Measurements from ENCODE around the gene UBE2H. TPM values are rescaled to one million over a fixed set of nuclear protein-coding genes. Genes with fewer than 3 reads are reported as not detected.
A peak's percentile ranks its signal among the peaks of the same experiment; 100 is the strongest.

UBE2H gene
- total RNA-seq, 2 donors from 2014 or later, result 24.9 to 45.2 TPM

DNA sequence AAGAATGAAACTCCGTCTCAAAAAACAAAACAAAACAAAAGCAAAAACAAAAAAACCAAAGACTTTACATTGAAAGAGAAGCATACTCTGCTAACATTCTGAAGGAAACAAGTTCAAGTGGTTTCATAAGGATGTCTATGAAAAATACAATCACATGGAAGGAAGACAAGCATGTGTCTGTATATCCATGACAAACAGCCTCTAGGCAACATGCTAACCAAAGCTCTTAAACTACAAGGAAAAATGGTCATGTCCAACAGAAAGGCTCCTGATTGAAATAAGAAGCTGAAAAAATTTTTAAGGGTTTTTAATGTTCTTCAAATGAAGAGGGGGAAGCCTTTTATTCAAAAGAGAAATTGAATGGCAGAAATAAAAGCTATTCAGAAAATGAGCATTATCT lies 64.9 kb downstream of the UBE2H start:
- peaks cover 5 to 8% of the 10 kb centered on the region in 2 donors for H3K4me1 Mint-ChIP-seq (ENCODE audit: low read depth in 2 of 2)
- H3K4me3 Mint-ChIP-seq, result no peak overlapping the region
- no peaks in the 10 kb centered on the region for H3K9me3 Mint-ChIP-seq
- ATAC-seq, result no peak
- no peaks in the 10 kb centered on the region for H3K27me3 Mint-ChIP-seq
- no peak for DNase-seq (ENCODE audit: low spot score)
- peak overlapping the region in 1 of 2 donors; percentile 38 for H3K27ac Mint-ChIP-seq
- H3K36me3 Mint-ChIP-seq, result no peaks in the 10 kb centered on the region

DNA sequence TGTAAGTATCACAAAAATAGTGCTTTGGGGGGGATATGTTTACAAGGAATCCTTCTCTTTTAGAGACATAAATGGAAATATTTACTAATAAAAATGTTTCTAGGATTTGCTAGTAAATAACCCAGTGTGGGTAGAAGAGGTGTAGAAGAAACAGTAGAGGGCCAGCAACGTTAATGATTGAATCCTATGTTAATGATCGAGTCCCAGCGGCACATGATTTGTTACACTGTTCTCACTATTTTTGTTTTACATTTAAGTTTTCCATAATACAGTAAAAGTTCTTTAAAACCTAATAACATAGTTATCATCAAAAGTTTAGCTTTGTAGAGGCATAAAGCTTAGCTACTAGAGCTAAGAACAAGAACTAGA lies 66.0 kb downstream of the UBE2H start:
- Mint-ChIP-seq H3K36me3 (no peaks in the 10 kb centered on the region), H3K9me3 (no peaks in the 10 kb centered on the region), H3K27me3 (no peaks in the 10 kb centered on the region), H3K4me3 (no peak overlapping the region), H3K4me1 (ENCODE audit: low read depth in 2 of 2) (peaks cover 5 to 11% of the 10 kb centered on the region in 2 donors), H3K27ac (no peak overlapping the region)
- DNase-seq (ENCODE audit: low spot score) (no peak), ATAC-seq (no peak)

DNA sequence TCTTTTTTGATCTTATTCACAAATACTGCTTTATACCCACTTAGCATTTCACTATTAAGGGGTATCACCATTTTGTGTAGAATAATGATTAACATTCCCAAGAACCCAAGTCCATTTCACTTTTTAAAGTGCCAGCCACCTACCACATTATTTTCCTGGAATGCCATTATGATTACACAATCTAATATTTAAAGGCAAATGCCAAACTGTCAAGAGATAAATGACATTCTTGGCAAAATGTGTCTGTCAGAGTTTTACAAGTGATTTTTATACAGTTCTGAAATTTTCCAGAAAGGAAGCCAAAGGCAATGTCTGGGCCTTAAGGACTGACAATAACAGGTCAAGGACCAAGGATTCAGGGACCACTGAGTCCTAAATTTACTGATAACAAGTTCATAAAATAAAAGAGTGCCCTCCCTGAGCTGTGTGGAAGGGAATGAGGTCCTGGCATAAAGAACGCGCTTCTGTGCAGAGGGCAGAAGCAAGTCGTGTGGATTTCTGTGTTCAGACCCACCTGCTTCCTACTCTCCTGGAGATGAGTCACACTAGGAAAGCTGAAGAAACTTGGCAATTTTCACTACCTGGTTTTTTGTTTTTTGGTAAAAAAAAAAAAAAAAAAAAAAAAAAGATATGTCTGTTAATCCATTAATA lies 66.5 kb downstream of the UBE2H start:
- Mint-ChIP-seq H3K27me3 (no peaks in the 10 kb centered on the region), H3K4me3 (no peak overlapping the region), H3K9me3 (no peaks in the 10 kb centered on the region), H3K36me3 (no peaks in the 10 kb centered on the region), H3K4me1 (ENCODE audit: low read depth in 2 of 2) (peaks cover 5 to 14% of the 10 kb centered on the region in 2 donors), H3K27ac (no peak overlapping the region)
- DNase-seq (ENCODE audit: low spot score), result no peak
- no peak for ATAC-seq

DNA sequence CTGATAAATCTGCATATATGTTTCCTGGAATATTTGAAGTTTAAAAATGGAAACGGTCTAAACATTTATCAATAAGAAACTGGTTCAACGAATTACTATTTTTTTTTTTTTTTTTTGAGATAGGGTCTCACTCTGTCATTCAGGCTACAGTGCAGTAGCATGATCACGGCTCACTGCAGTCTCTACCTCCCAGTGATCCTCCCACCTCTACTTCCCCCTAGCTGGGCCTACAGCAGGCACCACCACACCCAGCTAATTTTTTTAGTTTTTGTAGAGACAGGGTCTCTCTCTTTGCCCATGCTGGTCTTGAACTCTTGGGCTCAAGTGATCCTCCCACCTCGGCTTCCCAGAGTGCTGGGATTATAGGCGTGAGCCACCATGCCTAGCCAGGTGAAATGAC lies 68.3 kb downstream of the UBE2H start:
- DNase-seq (ENCODE audit: low spot score) (no peak), ATAC-seq (no peak)
- Mint-ChIP-seq H3K36me3 (peaks cover 4% of the 10 kb centered on the region), H3K27ac (no peak overlapping the region), H3K4me1 (ENCODE audit: low read depth in 2 of 2) (peaks cover 12 to 21% of the 10 kb centered on the region in 2 donors), H3K9me3 (no peaks in the 10 kb centered on the region), H3K27me3 (no peaks in the 10 kb centered on the region), H3K4me3 (no peak overlapping the region)

DNA sequence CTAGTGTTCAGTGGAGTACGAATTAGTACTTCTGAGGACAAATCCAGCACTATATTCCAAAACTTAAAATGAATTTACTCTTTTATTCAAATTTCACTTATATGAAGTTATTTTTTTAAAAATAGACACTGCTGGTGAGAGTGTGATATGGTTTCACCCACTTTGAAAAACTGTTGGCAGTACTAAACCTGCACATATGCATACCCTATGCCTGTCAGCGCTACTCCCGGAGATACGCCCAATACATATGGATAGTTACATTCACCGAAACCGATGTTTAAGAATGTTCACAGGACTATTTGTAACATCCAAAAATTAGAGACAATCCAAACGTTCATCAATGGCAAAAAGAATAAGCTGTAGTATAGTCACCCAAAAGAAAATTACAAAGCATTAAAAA lies 69.6 kb downstream of the UBE2H start:
- Mint-ChIP-seq H3K36me3 (peaks cover 8% of the 10 kb centered on the region), H3K27me3 (no peaks in the 10 kb centered on the region), H3K4me1 (ENCODE audit: low read depth in 2 of 2) (peaks cover 17 to 19% of the 10 kb centered on the region in 2 donors), H3K27ac (no peak overlapping the region), H3K9me3 (no peaks in the 10 kb centered on the region), H3K4me3 (no peak overlapping the region)
- DNase-seq (ENCODE audit: low spot score) (no peak), ATAC-seq (no peak)

DNA sequence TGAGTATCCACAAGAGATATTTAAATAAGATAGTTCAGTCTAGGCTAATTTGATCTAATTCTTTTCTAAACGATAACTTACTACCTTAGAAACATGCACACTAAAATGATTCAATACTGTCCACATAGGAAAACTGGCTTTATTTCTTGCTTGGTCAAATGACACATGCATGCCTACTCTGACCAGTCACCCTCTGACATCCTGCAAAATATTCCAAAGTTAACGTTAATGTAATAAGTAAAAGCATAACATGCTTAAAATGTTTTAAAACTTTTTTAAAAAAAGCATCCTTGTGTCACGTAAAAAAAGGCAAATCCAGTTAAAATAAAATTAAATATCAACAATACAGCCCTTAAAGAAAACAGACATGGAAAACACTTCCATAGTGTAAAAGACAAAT lies 70.2 kb downstream of the UBE2H start:
- no peak for ATAC-seq
- Mint-ChIP-seq H3K27me3 (no peaks in the 10 kb centered on the region), H3K4me1 (ENCODE audit: low read depth in 2 of 2) (peaks cover 17 to 19% of the 10 kb centered on the region in 2 donors), H3K9me3 (no peaks in the 10 kb centered on the region), H3K36me3 (peaks cover 8% of the 10 kb centered on the region), H3K4me3 (no peak overlapping the region), H3K27ac (no peak overlapping the region)
- no peak for DNase-seq (ENCODE audit: low spot score)

DNA sequence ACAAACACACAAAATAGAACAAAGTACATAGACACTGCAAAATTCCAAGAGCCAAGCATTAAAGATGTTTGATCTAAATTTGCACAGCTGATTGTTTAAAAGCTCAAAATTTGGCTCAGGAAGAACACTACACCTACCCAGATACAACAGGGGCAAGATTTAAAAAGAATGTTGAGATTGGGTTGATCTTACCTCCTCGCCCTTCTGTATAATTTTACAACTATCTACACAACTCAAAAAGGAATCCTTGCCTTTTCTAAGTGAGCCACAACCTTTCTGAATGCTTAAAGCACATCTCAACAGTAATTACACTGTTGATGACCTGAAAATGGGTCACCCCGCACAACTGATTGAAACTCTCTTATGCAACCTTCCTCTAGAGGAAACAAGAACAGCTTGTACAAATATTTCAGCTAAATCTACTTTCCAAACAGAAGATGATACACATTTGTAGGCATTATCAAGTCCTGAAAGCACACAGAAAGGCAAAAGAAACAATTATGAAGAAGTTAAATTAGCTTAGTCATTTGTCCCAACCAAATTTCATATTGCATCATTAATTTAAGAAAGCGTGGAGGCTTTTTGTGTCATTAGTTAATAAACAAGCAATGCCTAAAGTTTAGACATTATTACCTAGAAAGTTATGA lies 75.5 kb downstream of the UBE2H start:
- Mint-ChIP-seq H3K27me3 (no peaks in the 10 kb centered on the region), H3K4me3 (no peak overlapping the region), H3K36me3 (peaks cover 8% of the 10 kb centered on the region), H3K27ac (no peak overlapping the region), H3K4me1 (ENCODE audit: low read depth in 2 of 2) (peaks cover 23 to 34% of the 10 kb centered on the region in 2 donors), H3K9me3 (no peaks in the 10 kb centered on the region)
- no peak for DNase-seq (ENCODE audit: low spot score)
- ATAC-seq, result no peak

DNA sequence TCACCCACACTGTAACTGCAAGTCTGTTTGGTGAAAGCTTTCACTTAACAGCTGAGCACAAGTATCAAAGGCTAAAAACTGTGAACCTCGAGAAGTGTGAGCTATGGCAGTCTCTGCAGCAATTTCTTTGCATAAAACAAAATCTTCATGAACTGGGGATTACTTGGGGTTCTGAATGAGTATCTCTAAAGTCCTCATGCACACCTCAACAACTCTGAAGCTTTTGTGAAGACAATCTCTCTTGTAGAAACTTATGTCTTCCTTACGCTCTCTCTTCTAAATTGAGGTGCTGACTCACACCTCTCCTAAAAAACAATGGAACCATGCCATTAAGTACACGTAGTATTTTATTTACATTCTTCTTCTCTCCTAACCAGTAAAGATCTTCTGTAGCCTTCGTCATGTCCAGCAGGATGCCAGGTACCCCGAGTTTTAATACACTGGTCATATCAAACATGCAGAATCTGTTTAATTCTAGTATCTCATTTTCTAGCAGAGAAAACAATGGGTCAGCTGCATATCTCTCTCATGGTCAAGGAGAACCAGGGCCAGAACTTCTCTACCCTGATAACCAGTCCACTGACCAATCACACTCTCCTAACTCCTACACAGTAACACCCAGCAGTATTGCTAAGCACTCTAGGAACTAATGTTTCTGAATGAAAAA lies 76.9 kb downstream of the UBE2H start:
- H3K4me3 Mint-ChIP-seq, result no peak overlapping the region
- peaks cover 23 to 28% of the 10 kb centered on the region in 2 donors for H3K4me1 Mint-ChIP-seq (ENCODE audit: low read depth in 2 of 2)
- no peak for DNase-seq (ENCODE audit: low spot score)
- no peaks in the 10 kb centered on the region for H3K27me3 Mint-ChIP-seq
- no peaks in the 10 kb centered on the region for H3K9me3 Mint-ChIP-seq
- H3K27ac Mint-ChIP-seq, result no peak overlapping the region
- no peak for ATAC-seq
- peaks cover 8% of the 10 kb centered on the region for H3K36me3 Mint-ChIP-seq

DNA sequence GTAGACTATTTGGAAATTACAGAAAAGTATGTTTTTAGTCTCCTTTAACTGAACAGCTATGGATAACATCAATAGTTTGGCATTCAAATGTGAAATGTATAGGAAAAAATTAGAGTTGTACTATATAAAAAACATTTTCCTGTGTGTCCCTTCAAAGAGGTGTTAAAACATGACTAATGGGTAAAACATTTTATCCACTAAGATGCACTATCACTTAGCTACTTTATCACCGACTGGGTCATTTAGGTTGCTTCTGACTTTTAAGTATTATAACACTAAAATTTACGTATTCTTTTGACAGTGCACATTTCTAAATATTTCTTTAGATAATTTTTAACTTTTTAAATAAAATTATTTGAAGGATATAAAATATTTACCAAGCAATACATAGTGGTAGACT lies 77.6 kb downstream of the UBE2H start:
- DNase-seq (ENCODE audit: low spot score) (no peak), ATAC-seq (no peak)
- Mint-ChIP-seq H3K9me3 (no peaks in the 10 kb centered on the region), H3K27ac (no peak overlapping the region), H3K36me3 (peaks cover 8% of the 10 kb centered on the region), H3K4me3 (no peak overlapping the region), H3K4me1 (ENCODE audit: low read depth in 2 of 2) (peaks cover 26% of the 10 kb centered on the region in 2 donors), H3K27me3 (no peaks in the 10 kb centered on the region)

DNA sequence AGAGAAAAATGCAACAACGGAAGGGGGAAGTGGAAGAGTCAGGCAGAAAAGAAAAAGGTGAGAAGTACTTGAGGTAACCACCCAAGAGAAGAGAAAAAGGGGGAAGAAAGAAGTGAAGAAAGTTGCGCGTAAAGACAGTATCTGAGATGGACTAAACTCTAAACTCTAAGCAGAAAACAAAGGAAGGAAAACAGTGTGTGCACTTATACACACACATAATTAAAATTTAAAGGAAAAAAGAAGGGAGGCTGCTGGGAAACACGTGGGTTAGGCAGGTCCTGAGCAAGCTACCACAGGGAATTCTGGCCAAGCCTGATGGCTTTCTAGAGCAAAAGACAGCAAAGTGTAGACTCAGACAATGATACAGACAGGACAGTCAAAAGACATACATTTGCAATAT lies 78.0 kb downstream of the UBE2H start:
- Mint-ChIP-seq H3K4me3 (no peak overlapping the region), H3K27ac (no peak overlapping the region), H3K36me3 (peaks cover 7% of the 10 kb centered on the region), H3K27me3 (no peaks in the 10 kb centered on the region), H3K9me3 (no peaks in the 10 kb centered on the region), H3K4me1 (ENCODE audit: low read depth in 2 of 2) (peaks cover 25 to 26% of the 10 kb centered on the region in 2 donors)
- DNase-seq (ENCODE audit: low spot score) (no peak), ATAC-seq (no peak)

DNA sequence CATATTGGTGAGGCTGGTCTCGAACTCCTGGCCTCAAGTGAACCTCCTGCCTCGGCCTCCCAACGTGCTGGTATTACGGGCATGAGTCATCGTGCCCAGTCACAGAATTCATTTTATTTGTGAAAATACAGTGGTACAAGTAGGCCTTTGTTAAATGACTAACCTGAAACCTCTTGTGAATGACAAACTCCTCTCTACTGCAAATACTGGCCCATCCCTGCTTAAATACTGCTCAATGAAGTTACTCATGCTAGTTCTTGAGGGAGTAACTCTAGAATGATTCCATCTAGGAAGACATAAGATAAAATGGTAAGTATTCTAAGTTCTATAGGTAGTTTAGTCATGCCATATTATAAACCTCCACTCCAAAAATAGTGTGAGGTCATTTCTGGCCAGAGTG lies 80.7 kb downstream of the UBE2H start:
- no peak overlapping the region for H3K4me3 Mint-ChIP-seq
- DNase-seq (ENCODE audit: low spot score), result no peak
- peaks cover 16 to 27% of the 10 kb centered on the region in 2 donors for H3K4me1 Mint-ChIP-seq (ENCODE audit: low read depth in 2 of 2)
- H3K9me3 Mint-ChIP-seq, result no peaks in the 10 kb centered on the region
- H3K36me3 Mint-ChIP-seq, result no peaks in the 10 kb centered on the region
- no peak for ATAC-seq
- H3K27me3 Mint-ChIP-seq, result no peaks in the 10 kb centered on the region
- no peak overlapping the region for H3K27ac Mint-ChIP-seq

DNA sequence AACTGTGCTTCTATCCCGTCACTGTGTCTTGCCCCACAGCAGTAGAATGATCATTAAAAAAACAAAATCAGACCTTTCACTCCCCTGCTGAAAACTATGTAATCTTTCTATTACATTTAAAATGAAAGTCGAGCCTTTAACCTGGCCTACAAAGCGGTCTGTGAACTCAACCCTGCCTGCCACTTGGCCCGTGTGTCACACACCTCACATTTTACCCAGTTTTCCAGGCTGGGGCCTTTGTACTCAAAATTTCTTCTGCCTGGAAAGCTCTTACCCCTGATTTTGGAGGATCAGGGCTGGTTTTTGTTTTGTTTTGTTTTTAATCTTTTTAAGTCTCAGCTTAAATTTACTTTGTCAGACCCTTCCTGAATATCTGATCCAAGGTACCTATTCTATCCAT lies 82.1 kb downstream of the UBE2H start:
- H3K27ac Mint-ChIP-seq, result no peak overlapping the region
- peaks cover 18 to 28% of the 10 kb centered on the region in 2 donors for H3K4me1 Mint-ChIP-seq (ENCODE audit: low read depth in 2 of 2)
- H3K9me3 Mint-ChIP-seq, result no peaks in the 10 kb centered on the region
- no peaks in the 10 kb centered on the region for H3K27me3 Mint-ChIP-seq
- DNase-seq (ENCODE audit: low spot score), result no peak
- no peak overlapping the region for H3K4me3 Mint-ChIP-seq
- no peak for ATAC-seq
- no peaks in the 10 kb centered on the region for H3K36me3 Mint-ChIP-seq

DNA sequence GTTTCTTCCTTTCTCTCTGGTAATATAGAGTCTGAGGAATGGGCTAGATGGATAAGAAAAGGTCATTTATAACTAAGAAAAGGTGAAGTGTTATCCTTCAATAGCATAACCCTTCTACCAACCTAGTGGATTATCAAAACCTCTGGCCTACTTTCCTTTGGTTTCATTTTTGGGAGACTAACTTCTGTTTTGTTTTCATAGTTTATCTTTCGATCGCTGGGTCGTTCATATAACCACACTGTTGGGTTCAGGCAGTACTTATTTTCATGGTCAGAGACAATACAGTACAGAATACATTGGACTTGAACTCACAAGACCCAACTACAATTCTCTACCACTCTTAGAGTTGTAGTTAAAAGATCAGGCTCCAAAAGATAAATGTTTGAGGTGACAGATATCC lies 86.5 kb downstream of the UBE2H start:
- ATAC-seq (no peak), DNase-seq (ENCODE audit: low spot score) (no peak)
- no peaks in the 10 kb centered on the region for H3K36me3 Mint-ChIP-seq
- H3K27ac Mint-ChIP-seq, result peak overlapping the region in 1 of 2 donors; percentile 77
- H3K4me1 Mint-ChIP-seq (ENCODE audit: low read depth in 2 of 2), result peaks cover 35 to 44% of the 10 kb centered on the region in 2 donors
- H3K4me3 Mint-ChIP-seq, result no peak overlapping the region
- no peaks in the 10 kb centered on the region for H3K27me3 Mint-ChIP-seq
- no peaks in the 10 kb centered on the region for H3K9me3 Mint-ChIP-seq

DNA sequence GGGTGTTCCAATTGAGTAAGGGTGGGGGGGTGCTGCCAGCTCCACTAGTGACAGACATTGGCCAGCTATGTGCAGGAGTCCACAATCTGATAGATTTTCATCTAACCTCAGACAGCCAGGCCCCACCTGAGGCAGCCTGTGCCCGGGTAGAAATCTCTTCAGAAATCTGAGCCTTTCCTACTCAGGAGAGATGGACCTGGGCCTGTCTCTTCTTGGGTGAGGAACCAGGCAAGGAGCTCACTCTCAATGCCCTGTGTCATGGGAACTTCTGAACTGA lies 86.9 kb downstream of the UBE2H start:
- Mint-ChIP-seq H3K9me3 (no peaks in the 10 kb centered on the region), H3K27me3 (no peaks in the 10 kb centered on the region), H3K36me3 (no peaks in the 10 kb centered on the region), H3K4me3 (no peak overlapping the region), H3K27ac (peak overlapping the region in 1 of 2 donors; percentile 77), H3K4me1 (ENCODE audit: low read depth in 2 of 2) (peaks cover 37 to 45% of the 10 kb centered on the region in 2 donors)
- ATAC-seq (no peak), DNase-seq (ENCODE audit: low spot score) (no peak)
